HPDE6-E6E7 (cell line): ENCODE results near the gene PIK3R2.
"Not testable (repeated sequence)": the region's sequence is repeated elsewhere in the genome, so short reads cannot be mapped to it uniquely, and the experiment has no call there.

Experiments used
- DNase-seq: peaks from one replicate; pipeline ENCODE4 v3.0.0; 2011; ENCODE audit warnings: missing footprints; ENCODE audit errors: extremely low spot score

PIK3R2 gene

DNA sequence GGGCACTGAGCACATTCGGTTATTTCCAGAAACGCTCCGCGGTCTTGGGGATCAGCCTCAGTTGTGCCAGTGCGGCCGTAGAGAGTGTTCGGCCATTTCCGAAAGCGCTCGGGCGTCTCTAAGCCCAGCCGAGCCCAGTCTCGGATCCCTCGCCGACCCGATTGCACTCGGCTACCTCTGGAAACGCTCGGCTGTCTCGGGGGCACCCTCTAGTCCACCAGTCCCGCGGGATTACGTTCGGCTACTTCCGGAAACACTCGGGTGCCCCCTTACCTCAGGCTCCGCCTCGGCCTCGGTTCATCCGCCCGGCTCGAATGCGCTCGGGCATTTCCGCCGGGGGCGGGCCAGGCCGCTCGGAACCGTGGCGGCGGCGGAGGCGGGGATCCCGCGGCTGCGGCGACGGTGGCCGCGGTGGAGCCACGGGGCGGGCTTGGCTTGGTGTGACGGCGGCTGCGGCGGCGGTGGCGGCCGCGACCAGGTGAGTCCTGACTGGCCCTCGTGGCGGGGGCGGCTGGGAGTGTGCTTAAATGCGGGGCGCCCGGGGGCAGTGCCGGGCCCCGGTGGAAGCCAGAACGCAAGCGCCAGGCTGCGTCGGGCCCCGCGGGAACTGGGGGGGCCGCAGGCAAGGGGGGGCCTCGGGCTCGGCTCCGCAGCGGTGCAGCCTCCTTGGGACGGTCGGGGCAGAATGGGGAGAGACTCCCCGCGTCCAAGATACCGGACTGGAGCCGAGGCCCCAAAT lies at the start of gene PIK3R2:
TSS of gene PIK3R2 (plus strand) at position 347 of the 739 bp plus-strand sequence. CDS start 2,717 bp downstream, outside the sequence.
- peak; percentile 98 for DNase-seq

DNA sequence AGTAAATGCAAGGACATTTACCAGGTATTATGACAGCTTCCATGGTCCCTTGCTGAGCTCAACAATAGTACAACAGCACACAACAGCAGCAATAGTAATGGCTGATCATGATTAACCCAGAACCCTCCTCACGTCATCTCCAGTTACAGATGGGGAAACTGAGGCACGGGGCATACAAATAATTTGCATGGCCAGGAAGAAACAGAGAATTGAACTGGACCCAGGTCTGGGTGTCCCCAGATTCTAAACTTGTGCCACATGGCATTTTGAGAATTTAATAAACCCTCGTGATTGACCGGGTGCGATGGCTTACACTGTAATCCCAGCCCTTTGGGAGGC lies 48.2 kb upstream of the PIK3R2 start:
- DNase-seq, result no peak

DNA sequence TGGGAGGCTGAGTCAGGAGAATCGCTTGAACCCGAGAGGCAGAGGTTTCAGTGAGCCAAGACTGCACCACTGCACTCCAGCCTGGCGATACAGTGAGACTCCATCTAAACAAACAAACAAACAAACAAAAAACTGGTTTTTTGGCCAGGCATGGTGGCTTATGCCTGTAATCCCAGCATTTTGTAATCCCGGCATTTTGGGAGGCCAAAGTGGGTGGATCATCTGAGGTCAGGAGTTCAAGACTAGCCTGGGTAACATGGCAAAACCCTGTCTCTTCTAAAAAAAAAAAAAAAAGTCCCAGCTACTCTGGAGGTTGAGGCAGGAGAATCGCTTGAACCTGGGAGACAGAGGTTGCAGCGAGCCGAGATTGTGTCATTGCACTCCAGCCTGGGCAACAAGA lies 47.7 kb upstream of the PIK3R2 start:
- DNase-seq, result not testable (repeated sequence)

DNA sequence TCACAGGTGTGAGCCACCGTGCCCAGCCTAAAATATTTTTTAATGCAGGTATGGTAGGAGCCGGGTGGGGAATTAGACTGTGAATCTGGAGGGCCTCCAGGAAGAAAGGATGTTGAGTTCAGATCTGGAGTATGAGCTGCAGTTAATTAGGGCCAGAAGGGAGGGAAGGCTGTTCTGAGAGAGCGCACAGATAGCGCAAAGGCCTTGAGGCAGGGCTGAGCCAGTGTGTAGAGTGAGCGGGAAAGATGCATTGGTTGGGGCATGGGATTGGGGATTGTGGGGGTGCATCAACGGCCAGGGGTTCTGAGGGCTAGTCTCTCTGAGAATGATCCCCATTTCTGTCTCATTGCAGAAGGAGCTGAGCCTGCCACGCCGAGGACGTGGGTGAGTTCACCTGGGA lies 45.7 kb upstream of the PIK3R2 start:
- no peak for DNase-seq

DNA sequence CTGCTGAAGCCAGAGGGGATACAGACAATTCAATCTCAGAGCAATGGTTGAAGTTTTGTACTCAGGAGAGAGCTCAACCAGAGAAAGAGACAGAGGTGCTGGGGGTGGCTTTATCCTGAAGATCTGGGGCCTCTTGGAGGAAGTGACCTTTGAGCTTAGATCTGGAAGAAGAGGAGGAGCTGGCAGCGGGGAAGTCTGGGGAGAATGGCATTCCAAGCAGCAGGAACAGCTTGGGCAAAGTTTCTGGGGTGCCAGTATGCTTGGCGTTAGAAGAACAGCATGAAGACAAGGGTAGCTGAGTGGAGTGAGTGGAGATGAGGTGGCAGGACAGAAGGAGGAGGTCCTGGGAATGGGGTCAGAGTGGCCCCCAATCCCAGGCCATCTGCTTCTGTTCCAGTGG lies 44.1 kb upstream of the PIK3R2 start:
- no peak for DNase-seq

DNA sequence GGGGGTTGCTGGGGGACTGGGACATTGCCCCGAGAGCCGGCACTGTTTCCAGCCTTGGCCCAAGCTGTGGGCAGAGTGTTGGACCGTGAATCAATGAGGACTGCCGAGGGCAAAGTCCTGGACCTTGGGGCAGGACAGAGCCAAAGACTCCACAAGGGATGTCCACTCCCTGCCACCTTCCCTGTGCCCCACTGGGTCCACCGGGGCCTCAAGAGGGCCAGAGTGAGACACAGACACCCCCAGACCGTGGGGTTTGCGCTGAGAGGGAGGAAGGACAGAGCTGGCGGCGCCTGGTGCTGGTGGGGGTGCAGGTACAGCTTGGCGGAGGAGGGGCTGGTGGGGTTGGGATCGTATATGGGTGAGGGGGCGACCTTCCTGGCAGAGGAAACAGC lies 43.6 kb upstream of the PIK3R2 start:
- no peak for DNase-seq

DNA sequence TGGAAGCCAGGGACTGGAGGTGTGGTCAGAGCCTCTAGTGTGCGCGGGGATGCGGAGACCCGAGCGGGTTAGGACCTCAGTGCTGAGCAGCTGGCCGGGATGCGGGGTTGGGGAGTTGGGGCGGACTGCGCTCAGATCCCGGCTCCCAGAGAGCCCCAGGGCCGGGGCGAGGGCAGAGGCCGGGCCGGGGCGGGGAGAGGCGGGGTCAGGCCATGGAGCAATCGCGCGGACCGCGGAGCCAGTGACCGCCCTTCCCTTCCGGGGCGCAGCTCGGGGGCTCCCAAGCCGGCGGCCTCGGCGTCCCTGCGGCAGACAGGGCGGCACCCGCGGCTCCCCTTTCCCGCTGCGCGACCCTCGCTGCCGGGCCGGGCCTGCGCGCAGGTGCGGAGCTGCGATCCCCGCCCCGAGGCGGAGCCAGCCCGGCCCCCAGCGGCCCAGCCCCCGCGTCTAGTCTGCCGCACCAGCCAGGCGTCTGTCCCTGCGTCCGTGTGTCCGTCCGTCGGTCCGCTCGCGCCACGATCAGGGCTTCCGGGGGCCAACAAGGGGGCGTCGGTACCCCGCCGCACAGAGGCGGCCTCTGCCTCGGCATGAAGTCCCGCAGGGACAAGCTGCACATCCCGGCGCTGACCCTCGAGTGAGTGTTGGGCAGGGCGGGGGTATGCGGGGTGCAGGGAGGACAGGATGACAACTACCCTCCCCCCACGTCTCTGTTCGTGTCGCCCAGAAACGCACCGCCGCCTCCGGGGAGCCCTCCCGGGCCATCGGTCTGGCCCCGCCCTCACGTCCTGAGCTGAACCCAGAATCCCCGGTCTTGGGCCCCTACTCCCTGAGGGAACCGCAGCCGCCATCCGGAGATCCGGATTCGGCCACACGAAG lies 43.0 kb upstream of the PIK3R2 start:
- no peak for DNase-seq

DNA sequence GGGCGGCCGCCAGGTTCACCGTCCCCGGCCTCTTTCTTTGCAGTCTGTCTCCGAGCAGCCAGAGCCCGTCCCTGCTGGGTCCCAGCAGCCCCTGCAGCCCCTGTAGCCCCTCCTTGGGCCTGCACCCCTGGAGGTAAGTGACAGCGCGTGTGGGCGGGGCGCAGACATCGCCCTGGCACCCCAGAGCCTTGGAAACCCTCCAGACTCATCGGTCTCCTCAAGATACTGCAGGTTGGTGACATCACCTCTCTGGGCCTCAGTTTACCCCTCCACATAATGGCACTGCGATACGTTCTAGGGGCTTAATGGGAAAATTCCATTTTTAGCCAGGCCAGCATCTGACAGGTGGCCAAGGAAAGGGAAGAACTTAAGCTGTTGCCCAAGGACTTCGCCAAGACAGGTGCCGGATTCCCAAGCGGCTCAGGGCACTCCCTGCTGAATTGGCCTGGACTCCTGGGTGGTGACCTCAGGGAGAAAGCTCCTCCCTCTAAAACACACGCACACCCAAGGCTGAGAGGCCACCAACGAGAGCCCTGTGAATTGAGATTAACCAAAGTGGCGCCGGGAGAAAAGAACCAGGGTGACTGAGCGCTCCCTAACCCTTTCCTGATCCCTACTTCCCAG lies 42.2 kb upstream of the PIK3R2 start:
- no peak for DNase-seq

DNA sequence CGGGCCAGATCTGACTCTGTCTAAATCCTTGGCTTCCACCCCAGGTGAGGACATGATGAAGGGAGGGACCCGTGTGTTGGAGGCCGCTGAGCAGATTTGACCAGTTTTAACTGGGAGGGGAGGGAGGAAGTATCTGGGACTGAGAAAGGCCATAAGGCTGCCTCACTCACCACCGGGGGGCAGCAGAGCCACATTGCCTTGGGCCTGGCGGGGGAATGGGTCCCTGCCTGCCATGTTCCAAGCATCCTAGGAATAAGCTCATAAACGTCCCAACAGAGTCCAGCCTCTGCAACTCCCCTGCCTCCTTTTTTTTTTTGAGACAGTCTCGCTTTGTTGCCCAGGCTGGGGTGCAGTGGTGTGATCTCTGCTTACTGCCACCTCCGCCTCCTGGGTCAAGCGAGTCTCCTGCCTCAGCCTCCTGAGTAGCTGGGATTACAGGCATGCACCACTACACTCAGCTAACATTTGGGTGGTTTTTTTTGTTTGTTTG lies 39.9 kb upstream of the PIK3R2 start:
- DNase-seq, result peak; percentile 87

DNA sequence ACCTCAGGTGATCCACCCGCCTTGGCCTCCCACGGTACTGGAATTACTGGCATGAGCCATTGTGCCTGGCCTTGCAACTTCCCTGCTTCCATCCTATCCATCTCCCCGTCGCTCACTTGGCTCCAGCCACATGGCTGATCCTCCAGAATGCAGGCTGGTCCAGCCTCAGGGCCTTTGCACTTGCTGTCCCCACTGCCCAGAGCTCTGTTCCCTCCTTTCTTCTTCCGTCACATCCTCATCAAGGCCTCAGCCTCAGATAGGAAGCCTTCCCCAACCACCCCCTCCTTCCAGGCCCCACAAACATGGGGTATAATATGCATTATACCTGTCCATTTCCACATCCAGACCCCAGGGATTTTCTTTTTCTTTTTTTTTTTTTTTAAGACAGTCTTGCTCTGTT lies 39.1 kb upstream of the PIK3R2 start:
- no peak for DNase-seq

DNA sequence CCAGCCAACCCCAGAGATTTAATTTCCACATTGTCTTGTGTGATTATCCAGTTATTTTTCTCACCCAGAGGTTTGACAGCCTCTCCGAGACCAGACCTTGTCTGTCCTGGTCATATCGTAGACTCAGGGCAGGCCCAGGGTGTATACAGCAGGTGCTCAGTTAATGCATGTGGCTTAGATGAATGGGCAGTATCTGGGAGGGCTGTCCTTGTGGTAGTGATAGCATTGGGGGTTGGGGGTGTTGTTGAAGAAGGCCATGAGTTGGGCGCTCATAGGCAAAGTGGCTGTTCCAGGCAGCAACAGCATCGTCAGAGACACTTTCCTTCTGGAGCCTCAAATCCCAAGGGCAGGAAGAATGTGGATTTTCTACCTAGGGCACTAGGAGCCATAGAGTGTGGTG lies 38.5 kb upstream of the PIK3R2 start:
- no peak for DNase-seq

DNA sequence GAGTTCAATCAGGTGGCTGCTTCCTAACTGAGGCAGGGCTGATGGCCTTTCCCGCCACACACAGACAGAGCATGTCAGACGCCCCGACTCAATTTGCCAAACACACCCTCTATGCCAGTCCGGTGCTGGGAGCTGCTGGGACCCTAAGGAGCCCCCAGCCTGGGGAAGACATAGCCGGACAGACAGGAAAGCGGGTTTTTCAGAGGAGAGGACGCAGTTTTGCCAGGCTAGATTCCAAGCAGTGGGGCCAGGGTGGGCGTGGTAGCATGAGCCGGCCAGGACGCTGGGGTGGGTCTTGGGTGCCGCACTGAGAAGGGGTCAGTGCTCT lies 35.6 kb upstream of the PIK3R2 start:
- no peak for DNase-seq

DNA sequence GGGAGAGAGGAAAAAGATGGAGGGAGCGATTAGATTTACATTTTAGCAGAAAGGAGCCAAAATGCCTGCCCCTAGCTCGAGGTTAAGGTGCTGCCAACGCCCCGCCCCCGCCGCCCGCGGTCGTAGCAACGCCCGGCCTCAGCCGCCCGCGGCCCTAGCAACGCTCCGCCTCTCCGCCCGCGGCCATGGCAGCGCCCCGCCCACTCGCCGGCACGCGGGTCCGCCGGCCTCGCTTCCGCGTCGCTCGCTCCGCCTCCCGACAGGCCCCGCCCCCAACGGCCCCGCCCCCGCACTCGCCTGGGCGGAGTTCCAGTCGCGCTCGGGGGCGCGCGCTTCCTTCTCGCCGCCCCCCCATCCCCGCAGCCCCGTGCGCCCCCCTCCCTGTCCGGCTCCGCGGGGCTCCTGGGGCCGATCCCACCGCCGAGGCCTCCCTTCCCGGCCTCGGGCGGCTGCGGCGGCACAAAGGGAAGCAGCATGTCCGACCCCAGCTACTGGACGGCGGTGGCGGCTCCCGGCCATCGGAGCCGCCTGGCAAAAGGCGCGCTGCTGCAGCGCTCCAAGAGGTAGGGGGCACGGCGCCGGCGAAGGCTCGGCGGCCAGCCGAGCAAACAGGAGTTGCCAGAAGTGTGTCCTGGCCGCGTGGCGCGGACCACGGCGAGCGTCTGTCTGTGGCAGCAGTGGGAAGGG lies 35.1 kb upstream of the PIK3R2 start:
- DNase-seq, result peak; percentile 74

DNA sequence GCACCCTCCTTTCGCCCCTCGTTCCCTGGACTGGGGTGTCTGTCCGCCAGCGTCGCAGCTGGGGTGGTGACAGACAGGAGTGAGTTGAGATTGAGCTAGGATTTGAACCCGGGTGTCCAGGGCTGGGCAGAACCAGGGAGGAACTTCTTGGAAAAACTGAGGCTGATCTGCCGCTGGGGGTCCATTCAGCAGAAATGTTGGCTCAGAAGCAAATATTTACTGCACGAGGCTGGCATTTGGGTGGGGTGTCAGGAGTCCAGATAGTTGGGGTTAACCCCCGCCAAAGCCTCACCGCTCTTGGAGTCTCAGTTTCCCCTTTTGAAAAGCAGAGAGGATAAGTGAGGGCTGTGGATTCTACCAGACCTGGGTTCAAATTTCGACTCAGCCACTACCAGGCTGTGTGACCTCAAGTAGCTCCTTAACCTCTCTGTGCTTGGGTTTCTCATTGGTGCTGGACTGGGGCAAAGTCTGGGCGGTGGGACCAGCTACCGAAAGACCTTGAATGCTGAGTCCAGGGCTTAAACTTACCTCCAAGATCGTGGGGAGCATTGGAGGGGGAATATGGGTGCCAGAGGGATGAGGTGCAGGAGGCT lies 34.4 kb upstream of the PIK3R2 start:
- DNase-seq, result no peak

DNA sequence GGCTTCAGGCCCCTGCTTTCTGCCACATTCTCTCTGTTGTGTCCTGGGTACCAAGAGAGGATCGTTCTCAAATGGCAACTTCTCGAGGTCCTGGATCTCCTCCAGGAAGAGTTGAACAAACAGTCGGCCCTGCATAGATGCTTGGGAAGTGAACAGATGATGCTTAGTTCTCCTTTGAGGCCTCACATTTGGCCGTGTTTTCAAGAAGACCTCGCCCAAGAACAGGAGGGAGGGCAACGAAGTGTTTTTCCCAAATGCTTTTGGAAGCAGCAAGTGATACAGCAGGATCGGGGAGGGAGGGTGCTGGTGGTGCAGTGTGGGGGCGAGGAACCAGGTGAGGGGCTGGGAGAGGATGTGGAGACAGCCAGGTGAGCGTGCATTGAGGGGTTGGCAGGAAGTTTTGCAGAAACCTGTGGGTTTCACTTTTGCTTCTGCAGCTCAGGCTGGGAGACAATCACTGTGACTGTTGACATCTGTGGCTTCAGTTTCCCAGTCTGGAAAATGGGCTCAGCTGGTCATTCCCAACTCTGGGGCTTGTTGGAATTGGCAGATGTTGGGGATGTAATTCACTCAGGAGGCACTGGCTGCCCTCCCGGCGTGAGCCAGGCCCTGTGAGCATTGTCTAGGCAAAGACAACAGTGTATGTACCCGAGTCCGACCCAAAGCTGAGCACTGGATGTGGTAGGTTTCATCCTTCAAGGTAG lies 33.8 kb upstream of the PIK3R2 start:
- DNase-seq, result no peak

DNA sequence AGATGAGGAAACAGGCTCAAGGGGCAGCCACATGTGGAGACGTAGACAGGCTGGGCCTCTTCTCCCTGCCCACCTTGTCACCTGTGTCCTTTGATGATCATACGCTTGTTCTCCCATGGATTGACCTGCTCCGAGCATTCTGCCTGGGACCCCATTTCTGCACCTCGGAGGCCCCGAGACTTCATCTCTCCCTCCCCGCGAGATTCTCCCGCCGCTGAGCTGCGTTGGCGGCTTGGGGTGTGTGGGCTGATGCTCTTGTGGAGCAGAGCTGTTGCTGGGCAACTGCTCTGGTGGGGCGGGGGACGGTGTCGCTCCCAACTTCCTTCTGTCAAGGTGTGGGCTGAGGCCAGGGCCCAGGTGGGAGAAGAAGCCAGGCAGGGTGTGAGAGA lies 33.3 kb upstream of the PIK3R2 start:
- no peak for DNase-seq

DNA sequence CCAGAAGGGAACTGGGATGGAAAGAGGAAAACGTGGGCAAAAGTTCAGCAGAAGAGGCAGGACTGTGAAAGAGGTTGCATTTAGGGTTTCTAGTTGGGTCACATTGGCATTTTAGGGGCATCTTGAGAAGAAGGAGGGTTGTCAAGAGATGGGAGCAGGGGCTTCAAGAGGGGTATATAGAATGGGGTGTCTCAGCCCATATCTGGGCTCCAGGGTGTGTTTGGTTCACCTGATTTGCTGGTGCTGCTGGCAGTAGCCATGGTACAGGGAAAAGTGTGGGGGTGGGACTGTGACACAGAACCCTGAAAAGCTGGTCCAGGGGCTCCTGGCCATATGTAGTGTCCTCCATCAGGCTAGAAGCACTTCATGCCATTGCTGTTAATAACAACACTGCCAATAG lies 32.8 kb upstream of the PIK3R2 start:
- no peak for DNase-seq

DNA sequence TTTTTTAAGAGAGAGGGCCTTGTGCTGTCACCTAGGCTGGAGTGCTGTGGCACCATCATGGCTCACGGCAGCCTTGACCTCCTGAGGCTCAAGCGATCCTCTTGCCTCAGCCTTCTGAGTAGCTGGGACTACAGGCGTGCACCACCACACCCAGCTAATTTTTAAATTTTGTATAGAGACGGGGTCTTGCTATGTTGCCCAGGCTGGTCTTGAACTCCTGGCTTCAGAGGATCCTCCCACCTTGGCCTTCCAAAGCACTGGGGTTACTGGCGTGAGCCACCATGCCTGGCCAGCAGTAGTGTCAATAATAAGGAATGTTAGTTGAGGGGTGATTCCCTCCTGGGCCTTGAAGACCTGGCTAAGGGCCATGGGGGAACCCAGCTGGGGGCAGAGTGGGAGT lies 31.8 kb upstream of the PIK3R2 start:
- DNase-seq, result no peak

DNA sequence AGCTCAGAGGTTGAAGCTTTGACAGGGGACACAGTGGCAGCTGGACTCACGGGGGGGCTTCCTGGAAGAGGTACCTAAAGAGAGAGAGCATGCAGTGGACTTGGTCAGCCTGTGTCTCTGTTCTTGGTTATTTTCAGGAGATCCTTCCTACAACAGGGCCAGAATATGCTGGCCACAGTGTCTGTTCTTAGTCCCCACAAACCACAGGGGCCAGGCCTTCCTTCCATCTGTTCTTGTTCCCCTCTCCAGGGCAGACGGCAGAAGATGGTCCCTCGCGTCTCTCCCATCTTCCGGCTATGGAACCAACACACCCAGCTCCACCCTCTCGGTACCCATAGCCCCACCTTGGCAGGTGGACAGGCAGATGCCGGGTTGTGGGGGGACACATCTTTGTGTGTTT lies 30.5 kb upstream of the PIK3R2 start:
- DNase-seq, result no peak

DNA sequence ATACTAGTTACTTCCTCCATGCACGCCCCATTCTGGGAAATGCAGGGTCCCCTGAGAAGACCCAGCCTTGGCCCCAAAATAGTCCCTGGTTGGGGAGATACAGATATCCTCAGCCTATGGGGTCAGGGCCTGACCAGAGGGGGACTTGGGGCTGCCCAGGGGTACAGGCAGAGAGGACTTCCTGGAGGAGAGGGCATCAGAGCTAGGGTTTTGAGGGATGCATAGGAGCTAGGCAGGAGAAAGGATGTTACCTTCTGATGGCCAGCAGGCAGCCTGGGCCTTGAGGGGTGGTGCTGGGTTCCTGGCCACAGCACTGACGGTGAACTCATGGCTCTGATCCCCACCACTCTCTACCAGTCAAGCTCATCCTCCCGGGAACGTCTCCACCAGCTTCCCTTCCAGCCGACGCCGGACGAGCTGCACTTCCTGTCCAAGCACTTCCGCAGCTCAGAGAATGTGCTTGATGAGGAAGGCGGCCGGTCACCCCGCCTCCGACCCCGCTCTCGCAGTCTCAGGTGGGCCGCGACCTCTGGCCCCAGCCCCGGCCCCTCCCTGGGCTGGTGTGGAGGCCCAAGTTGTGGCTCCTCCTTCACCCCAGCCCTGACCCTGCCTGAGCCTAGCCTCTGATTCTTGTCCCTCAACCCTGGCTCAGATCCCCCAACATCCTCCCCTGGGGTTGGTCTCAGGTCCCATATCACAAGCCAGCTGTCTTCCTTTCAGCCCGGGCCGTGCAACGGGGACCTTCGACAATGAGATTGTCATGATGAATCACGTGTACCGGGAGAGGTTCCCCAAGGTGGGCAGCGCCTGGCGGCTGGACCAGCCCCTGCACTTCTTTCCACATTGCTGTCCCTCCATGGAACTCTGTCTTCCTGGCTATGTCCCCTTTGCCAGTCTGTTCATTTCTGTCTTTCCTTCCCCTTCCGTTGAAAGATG lies 29.8 kb upstream of the PIK3R2 start:
- no peak for DNase-seq
